NOMO-1 (cell line): ENCODE data around the gene ARMH3.
"Not testable (repeated sequence)": the region's sequence is repeated elsewhere in the genome, so short reads cannot be mapped to it uniquely, and the experiment has no call there.

Experiments
- DNase-seq, 2 experiments: peaks; one replicate each; lab custom pipeline; 2025; ENCODE audit not compliant: unreplicated experiment in 2 of 2; lab: John Stamatoyannopoulos, UW

The ARMH3 gene

DNA sequence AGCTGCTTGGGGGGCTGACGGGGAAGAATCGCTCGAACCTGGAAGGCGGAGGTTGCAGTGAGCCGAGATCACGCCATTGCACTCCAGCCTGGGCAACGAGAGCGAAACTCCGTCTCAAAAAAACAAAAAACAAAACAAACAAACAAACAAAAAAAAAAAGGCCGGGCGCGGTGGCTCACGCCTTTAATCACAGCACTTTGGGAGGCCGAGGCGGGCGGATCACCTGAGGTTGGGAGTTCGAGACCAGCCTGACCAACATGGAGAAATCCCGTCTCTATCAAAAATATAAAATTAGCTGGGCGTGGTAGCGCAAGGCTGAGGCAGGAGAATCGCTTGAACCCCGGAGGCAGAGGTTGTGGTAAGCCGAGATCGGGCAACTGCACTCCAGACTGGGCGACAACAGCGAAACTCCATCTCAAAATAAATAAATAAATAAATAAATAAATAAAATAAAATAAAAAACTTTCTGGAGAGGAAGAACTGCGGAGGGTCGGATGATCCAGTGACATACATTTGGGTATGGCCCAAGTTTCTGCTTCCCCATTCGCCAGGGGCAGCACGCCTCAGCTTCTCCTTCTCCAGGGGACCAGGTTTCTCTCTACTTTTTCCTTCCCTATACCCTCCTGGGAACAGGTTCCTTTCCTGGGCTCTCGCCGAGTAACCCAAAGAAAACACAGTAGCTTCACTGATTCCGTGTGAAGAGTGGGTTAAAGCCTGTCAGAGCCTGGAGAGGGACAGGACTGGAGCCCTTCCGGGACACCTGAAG lies 909 bp downstream of the ARMH3 start:
- peak; percentile 35 to 65 for DNase-seq

DNA sequence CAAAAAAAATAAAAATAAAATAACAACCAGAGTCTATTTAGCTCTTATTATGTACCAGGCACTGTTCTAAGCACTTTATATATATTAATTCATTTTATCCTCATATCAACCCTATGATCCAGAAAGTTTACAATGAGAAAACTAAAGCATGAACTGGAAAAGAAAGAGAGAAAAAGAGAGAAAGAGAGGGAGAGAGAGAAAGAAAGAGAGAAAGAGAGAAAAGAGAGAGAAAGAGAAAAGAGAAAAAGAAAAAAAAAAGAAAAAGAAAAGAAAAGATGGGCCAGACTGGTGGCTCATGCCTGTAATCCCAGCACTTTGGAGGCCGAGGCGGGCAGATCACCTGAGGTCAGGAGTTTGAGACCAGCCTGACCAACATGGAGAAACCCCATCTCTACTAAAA lies 9.9 kb downstream of the ARMH3 start:
- no peak for DNase-seq

DNA sequence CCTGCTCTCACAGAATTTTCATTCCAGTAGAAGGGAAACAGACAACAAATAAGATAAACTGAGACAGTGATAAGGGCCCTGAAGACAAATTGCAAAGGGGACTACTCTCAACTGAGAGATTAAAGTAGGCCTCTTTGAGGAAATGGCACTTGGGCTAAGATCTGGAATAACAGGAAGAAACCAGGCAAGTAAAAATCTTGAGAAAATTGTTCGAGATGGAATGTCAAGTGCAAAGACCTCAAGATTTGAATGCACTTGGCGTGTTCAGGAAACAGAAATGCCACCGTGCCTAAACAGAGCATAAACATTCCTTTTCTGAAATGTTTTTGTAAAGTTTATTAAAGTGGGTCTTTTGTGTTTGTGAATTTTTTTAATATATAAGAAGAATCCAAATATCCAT lies 10.7 kb downstream of the ARMH3 start:
- DNase-seq: no peak

DNA sequence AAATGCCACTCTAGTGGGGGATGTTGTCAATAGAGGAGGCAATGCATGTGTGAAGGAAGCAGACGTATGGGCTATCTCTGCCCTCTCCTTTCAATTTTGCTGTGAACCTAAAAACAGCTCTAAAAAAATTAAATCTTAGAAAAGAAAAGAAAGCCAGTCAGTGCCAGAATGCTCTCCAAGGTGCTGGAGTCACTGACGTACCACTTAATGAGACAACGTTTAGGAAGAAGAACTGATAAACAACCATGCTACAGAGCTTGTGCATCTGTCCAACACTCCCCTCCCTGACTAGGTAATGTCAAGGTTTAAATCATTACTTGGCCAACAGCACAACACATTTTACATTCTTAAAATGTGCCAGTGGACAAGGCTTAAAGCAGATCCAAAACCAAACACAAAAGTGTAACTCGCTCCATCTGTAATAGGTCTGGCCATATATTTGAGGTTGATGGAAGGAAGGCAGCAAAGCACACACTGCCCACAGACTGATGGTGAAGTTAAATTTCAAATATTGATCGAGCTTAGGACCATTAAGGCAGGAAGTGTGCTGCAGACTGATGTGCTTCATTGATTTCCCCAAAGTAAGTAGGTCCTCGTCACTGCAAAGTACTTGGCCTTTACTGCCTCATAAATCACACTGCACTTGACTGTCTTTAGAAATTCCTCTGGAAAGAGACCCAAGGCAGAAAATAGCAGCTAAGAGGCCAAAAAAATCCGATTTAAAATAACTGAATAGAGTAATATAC lies 15.5 kb downstream of the ARMH3 start:
- DNase-seq: no peak

DNA sequence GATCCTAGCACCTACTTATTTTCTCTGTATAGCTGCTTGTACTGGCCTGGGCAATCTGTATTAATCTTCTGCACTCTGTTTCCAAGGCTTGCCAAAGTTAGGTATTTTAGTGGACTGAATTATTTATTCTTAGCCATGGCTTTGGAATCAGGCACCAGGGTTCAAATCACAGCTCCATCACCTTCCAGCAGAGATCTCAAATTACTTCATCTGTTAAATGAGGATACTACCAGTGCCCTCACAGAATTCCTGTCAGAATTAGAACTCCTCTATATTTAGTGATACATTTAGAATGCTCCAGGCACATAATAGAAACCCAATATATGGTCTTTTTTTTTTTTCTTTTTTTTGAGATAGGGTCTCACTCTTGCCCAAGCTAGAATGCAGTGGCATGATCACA lies 17.6 kb downstream of the ARMH3 start:
- no peak for DNase-seq

DNA sequence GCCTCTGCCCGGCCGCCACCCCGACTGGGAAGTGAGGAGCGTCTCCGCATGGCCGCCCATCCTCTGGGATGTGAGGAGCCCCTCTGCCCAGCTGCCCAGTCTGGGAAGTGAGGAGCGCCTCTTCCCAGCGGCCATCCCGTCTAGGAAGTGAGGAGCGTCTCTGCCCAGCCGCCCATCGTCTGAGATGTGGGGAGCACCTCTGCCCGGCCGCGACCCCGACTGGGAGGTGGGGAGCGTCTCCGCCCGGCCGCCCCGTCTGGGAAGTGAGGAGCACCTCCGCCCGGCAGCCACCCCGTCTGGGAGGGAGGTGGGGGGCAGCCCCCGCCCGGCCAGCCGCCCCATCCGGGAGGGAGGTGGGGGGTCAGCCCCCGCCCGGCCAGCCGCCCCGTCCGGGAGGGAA lies 20.2 kb downstream of the ARMH3 start:
- DNase-seq: not testable (repeated sequence)

DNA sequence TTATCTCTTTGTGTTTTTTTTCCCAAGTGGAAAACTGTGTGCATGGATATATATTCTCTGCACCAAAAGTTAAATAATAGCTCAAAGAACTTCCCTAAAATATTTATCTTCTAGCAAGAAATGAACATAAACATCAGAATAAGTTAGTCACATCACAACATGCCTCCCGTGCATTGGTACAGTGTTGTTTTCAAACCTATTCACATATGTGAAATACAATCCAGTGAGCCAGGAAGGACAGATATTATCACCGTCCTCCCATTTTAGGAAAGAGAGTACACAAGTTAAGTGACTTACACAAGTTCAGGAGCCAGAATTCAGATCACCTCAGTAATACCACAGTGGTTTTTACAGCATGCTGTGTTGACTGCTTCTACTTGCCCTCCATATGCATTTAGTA lies 22.2 kb downstream of the ARMH3 start:
- DNase-seq: no peak

DNA sequence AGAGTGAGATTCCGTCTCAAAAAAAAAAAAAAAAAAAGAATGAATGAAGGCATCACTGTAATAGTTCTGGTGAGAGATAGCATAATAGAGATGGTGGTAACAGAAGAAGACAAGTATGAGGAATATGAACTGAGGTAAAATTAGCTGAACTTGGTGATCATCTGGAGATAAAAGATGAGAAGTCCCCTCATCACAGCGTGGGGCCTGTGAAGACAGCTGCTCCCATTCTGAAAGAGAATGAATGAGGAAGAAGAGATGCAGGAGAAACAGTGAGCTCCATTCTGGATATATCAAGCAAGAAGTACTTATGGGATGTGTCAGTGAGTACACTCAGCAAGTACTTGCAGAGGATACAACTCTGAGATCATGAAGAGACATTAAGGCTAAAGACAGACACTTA lies 28.7 kb downstream of the ARMH3 start:
- no peak for DNase-seq

DNA sequence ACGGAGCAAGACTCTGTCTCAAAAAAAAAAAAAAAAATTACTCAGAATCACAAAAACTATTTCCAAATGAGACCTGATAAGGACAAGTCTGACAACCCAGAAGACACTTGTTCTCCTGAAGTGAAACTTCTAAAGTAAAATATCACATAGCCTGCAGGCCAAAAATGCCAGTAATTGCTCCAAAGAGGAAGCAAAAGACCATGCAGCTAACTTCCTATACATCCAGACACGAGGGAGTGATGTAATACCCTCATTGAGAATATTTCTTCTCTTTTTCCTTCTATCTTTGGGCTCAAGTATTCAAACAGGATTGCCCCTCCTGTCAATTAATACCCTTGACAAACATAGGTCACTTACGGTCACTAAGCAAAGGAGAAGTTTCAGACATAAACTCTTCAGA lies 31.2 kb downstream of the ARMH3 start:
- peak; percentile 78 to 97 for DNase-seq

DNA sequence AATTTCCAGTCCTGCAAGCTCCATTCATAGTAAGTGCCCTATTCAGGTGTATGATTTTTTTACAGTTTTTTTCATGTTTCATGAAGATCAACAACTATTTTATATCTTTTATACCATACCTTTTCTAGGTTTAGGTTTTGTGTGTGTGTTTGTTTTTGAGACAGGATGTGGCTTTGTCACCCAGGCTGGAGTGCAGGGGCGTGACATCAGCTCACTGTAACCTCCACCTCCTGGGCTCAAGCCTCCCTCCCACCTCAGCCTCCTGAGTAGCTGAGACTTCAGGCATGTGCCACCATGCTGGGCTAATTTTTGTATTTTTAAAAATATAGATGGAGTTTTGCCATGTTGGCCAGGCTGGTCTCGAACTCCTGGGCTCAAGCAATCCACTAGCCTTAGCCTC lies 35.0 kb downstream of the ARMH3 start:
- no peak for DNase-seq

DNA sequence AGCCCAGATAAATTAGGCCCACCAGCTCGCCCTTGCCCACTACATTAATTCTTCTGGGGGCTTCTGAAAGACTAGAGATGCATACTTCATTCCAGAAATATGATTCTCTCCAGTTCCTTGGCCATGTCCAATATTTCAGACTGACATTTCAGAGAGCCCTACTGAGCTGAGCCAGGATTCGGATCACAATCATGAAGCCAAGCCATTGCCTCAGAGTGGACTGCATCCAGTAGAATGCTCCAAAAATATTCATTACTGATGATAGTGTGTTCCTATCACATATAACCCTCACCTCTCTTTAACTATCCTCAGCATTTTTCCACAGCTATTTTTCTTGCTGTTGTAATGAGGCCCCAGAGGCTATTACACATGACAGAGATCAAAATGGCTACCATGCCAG lies 38.7 kb downstream of the ARMH3 start:
- DNase-seq: no peak

DNA sequence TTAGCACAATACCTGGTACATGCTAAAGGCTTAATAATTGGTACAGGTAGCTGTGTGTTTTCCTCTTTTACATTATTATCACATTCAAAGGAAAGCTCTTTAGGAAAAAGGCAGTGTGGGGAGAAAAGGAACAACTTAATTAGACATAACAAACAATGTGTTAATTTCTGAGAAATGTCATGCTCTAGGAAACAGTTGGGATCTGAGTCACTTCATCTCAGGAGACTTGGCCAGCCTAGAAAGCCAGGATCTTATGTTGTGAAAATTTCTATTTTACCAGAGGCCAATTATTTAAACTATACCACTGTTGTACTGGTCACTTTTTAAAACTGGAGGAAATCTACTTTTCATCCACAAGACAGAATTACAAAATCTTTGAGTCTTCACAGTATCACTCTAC lies 39.6 kb downstream of the ARMH3 start:
- DNase-seq: no peak

DNA sequence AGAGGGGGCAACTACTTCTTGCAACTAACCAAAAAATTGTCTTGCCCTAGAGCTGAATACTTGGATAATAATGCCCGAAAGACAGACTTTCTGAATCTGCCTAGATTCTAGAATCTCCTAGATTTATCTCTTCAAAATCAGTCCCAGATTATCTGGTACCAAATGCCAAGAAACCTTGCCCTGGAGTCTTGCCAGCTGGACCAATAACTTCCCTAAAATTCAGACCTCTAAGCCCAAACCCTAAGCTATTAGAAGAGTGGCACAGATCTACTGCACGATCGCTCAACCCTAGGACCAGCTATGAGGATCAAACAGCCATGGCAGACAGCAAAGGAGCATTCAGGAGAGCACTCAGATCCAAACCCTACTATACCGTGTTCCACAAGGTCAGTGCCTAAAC lies 45.0 kb downstream of the ARMH3 start:
- DNase-seq: no peak

DNA sequence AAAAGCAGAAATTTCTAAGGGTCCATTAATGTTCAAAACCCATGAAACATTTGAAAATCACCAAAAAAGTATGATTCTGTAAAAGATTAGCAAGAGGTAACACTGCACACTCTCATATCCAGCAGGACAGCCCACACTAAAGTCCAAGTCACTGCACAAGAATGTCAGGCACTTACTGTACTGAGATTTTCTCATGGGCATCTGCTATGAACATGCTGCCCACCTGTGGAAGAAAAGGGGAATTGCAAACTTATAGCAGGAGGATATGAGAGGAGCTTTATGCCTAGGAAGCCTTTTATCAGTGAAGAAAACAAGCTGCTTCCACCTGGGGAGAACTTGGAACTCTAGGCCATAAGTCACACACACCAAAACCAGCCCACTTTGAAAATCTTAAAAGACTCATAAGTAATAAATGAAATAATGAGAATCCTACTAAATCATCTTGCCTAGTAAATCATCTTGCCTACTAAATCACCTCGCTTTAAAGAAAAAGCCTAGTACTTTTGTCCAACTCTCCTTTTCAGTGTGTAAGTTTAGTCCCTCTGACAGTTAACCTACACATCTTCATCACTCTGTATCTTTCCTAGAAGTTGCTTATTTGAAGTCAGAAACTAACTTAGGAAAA lies 46.1 kb downstream of the ARMH3 start:
- DNase-seq: peak; percentile 51 to 75

DNA sequence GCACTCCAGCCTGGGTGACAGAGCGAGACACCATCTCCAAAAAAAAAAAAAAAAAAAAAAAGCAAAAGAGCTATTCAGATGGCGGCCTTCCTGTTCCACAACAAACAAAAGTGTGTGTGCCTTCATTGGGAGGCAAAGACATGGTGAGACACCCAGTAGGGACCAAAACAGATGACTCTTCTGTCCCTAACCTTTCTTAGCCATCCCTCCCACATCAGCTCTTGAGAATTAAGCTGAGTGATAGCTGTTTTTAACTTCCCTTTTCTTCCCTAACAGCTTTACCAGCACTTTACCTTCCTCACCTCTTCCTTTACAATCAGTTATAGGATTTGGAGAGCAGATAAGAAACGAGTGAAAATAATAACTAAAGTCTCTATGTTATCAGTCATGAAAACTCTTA lies 48.2 kb downstream of the ARMH3 start:
- peak in 1 of 2 experiments; percentile 30 for DNase-seq

DNA sequence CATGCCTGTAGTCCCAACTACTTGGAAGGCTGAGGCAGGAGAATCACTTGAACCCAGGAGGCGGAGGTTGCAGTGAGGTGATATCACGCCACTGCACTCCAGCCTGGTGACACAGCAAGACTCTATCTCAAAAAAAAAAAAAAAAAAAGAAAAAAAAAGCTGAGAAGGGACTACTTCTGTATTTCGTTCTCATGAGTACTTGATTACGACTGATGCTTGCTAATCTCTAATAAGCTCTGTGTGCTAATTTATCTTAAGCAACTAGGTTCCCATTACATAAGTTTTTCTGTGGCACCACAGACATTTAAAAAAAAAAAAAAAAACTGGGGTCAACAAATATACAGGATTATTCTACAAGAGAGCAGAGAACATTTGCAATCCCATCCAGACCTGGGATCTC lies 48.9 kb downstream of the ARMH3 start:
- not testable (repeated sequence) for DNase-seq

DNA sequence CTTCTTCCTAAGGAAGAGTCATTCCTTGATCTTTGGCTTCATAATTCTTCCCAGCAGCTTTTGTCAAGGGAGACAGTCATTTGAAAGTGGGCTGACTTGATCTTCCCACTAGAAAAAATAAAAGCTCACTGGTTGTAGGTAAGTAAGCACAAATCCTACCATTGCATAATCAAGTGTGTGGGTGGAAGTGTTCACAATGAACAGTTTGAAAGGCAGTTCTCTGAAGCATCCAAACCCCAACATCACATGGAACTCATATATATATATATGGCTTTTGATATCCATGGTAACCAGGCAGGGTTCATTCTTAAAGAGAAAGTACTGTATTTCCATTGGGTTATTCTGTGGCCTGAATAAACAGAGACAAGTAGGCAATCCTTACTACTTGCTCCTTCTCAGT lies 51.6 kb downstream of the ARMH3 start:
- no peak for DNase-seq

DNA sequence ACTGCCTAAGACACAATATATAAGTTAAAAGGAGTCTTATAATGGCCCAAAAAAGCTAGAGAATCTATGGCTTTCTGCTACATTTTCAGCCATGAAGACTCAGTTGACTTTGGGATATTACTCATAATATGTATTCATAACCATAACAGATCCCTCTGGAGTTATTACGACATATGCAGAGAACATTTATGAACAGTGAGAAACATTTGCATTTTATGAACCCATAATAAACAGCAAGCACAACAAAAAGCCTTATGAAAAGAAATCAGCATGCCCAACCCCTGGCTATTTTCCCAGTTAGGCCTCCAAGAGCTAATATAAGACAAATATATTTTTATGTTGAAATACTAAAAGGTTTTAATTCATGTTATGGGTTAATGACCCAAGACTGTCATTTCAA lies 52.4 kb downstream of the ARMH3 start:
- no peak for DNase-seq

DNA sequence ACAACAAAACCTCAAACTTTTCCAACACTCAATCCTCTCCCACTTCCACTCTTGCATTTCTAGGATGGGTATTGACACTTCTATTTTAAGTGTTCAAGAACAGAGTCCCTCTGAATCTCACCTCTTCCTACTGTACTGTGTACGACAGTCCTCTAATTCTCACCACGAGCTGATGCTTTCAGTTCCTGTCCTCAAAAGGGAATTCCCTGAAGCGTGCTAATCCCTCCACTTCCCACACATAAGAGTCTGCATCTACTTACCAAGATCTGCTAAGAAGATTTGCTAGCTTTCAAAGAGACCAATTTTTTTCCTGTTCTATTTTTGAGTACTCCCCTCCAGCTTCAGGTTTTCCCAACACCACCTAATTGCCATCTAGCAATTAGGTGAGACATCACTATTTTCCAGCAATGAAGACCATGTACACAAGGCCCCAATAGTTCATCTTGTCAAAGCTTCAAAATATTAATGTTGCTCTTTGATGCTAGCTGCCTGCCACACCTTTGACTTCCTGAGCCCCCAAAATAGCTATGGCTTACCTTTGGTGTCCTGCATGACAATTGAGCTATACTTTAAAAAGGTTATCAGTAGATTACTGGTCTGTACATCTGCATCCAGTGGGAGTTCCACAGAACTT lies 54.4 kb downstream of the ARMH3 start:
- DNase-seq: no peak

DNA sequence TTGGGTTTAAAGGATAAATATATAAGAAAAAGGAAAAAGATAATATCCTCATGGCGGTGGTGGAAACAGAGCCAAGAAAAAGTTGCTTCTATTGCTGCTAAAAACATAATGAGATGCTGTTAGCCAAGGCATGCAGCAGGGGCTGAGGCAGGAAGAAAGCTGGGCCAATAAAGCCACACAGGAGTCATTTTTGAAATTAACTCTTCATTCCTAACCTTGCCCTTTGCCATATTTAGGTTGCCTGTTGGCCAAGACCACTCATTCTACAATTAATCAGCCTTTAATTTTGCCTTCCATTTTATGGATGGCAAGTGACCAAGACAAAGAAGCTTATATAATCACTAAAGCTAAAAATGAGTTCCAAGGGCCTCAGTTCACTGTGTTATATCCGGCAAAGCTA lies 58.2 kb downstream of the ARMH3 start:
- no peak for DNase-seq

DNA sequence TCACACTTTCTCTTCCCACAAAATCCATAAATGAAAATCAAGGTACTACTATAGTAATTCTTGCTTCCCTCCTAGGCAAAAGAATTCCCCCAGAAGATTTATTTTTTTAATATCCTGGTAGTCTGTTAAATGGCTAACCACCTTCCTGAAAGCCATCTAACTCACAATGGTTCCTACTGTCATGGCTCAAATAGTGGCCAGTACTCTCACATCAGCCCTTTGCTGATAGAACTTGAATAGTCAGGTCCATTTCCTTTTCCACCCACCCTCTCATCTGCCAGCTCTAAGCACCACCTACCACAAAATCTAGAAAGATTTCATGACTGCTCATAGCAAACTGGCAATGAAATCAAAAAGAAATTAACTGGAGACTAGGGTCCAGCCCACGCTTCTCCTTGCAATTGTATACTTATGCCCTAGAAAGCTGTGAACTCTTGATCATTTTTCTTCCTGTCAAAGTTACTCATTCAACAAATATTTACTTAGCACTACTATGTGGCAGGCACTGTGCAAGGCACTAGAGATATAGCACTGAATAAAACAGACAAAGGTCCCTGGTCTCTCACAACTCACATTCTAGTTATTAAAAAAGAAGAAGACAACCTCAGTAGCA lies 60.4 kb downstream of the ARMH3 start:
- DNase-seq: no peak
